Activated T-cell treated with anti-CD3 and anti-CD28 coated beads, Interleukin-2, amount 50 U/mL, for 48 hours (primary cell): Measurements from ENCODE around the gene KCNMB4.

Experiments
- DNase-seq, 2 experiments: peaks; one replicate each; pipeline ENCODE4 v3.0.0-alpha.2; 2020

Gene KCNMB4

GRCh38 chr12:70448371-70448770, 82.3 kb downstream of the KCNMB4 start:
- no peak for DNase-seq

- DNase-seq = no peak
These were observed 83.1 kb downstream of the KCNMB4 start for GRCh38 chr12:70449074-70449752.

- DNase-seq = no peak
These were observed 83.8 kb downstream of the KCNMB4 start for GRCh38 chr12:70449753-70450341.

- no peak for DNase-seq
These were observed 85.4 kb downstream of the KCNMB4 start for GRCh38 chr12:70451528-70451927.

GRCh38 chr12:70456953-70457352, 90.9 kb downstream of the KCNMB4 start:
- DNase-seq = no peak

- DNase-seq = no peak
These were observed 93.7 kb downstream of the KCNMB4 start for GRCh38 chr12:70459786-70460185.

- DNase-seq = no peak
These were observed 97.9 kb downstream of the KCNMB4 start for GRCh38 chr12:70463997-70464396.

GRCh38 chr12:70466753-70467152, 100.7 kb downstream of the KCNMB4 start:
- DNase-seq = no peak

GRCh38 chr12:70467476-70467875, 101.4 kb downstream of the KCNMB4 start:
- no peak for DNase-seq

GRCh38 chr12:70467918-70468733, 102.0 kb downstream of the KCNMB4 start:
- no peak for DNase-seq

GRCh38 chr12:70468741-70469140, 102.7 kb downstream of the KCNMB4 start:
- no peak for DNase-seq

GRCh38 chr12:70469221-70469820, 103.2 kb downstream of the KCNMB4 start:
- DNase-seq = no peak

- DNase-seq = no peak
These were observed 116.7 kb downstream of the KCNMB4 start for GRCh38 chr12:70482764-70483163.
